HUES6 (cell line): ENCODE measurements around the gene GDF15.
"Not testable (repeated sequence)": the region's sequence is repeated elsewhere in the genome, so short reads cannot be mapped to it uniquely, and the experiment has no call there.

ENCODE experiments used
- H3K27ac ChIP-seq: 2 replicates; pipeline ENCODE4 v1.7.0; 2013; ENCODE audit warnings: low read depth, mild to moderate bottlenecking, low read length, inconsistent platforms
- H3K27me3 ChIP-seq: 2 replicates; pipeline ENCODE4 v1.6.1; 2013; ENCODE audit warnings: low read length; ENCODE audit not compliant: control insufficient read depth, insufficient read depth
- H3K36me3 ChIP-seq: 2 replicates; pipeline ENCODE4 v1.6.1; 2013; ENCODE audit warnings: low read length; ENCODE audit not compliant: control insufficient read depth, insufficient read depth
- H3K4me1 ChIP-seq: 2 replicates; pipeline ENCODE4 v1.6.1; 2013; ENCODE audit warnings: low read length; ENCODE audit not compliant: control insufficient read depth, insufficient read depth
- H3K4me3 ChIP-seq: 2 replicates; pipeline ENCODE4 v1.5.1; 2013; ENCODE audit warnings: low read depth, low read length
- H3K9ac ChIP-seq: one replicate; pipeline ENCODE4 v1.6.1; 2013; ENCODE audit warnings: mild to moderate bottlenecking, low read length
- H3K9me3 ChIP-seq: 2 replicates; pipeline ENCODE4 v1.6.1; 2013; ENCODE audit warnings: low read depth, low read length; ENCODE audit not compliant: control insufficient read depth, insufficient read depth

GDF15 gene

GRCh38 chr19:18364277-18364825 is 21.6 kb upstream of the GDF15 start:
- Histone ChIP-seq H3K9ac (peak overlapping the region; percentile 76), H3K4me1 (peaks cover 14% of the 10 kb centered on the region), H3K27ac (peak overlapping the region; percentile 91), H3K36me3 (peaks cover 16% of the 10 kb centered on the region; the same call in 1 of the 2 replicates)
- H3K4me3 ChIP-seq, H3K9me3 ChIP-seq, H3K27me3 ChIP-seq: not testable (repeated sequence)

DNA sequence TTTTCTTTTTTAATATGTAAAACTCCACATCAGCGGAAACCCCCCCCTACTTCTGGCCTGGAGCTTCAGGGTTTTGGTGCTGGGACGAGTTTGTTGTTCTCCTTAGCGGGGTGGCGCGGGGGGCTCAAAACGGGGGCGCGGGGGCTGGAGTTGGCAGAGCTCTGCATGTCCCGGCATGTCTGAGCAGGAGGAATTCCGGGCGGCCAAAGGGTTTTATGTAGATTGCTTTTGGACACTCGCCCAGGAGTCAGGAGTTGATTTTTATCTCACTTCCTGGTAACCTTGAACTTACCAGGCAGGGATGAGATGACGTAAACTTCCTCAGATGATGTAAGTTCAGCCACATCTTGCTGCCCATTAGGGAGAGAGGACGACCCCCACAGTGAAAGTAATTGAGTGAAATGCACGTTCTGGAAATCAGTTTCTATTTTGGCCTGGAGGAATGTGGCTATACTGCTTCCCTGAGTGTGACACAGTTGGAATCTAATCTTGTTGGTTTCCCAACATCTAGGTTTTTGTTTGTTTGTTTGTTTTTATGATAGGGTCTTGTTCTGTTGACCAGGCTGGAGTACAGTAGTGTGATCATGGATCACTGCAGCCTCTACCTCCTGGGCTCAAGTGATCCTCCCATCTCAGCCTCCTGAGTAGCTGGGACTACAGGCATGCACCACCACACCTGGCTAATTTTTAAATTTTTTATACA is 21.0 kb upstream of the GDF15 start:
- Histone ChIP-seq H3K36me3 (peaks cover 12% of the 10 kb centered on the region; the same call in 1 of the 2 replicates), H3K9ac (peak overlapping the region; percentile 76), H3K27ac (peak overlapping the region; percentile 91), H3K4me1 (peaks cover 15% of the 10 kb centered on the region), H3K27me3 (no peaks in the 10 kb centered on the region), H3K9me3 (no peaks in the 10 kb centered on the region), H3K4me3 (no peak overlapping the region)

- H3K4me1 ChIP-seq = peaks cover 15% of the 10 kb centered on the region
- no peaks in the 10 kb centered on the region for H3K9me3 ChIP-seq
- H3K36me3 ChIP-seq = peaks cover 11% of the 10 kb centered on the region; the same call in 1 of the 2 replicates
- no peak overlapping the region for H3K4me3 ChIP-seq
- H3K27ac ChIP-seq = 0 out of 2 replicates have a peak overlapping the region, but pooled peaks have one; percentile 91
- H3K27me3 ChIP-seq = no peaks in the 10 kb centered on the region
- H3K9ac ChIP-seq = no peak overlapping the region
These were observed 19.9 kb upstream of the GDF15 start for GRCh38 chr19:18366021-18366435.

- Histone ChIP-seq H3K4me1 (peaks cover 22% of the 10 kb centered on the region), H3K4me3 (no peak overlapping the region), H3K9me3 (no peaks in the 10 kb centered on the region), H3K27me3 (no peaks in the 10 kb centered on the region), H3K9ac (no peak overlapping the region), H3K27ac (peak overlapping the region; percentile 71; the same call in 1 of the 2 replicates), H3K36me3 (0 out of 2 replicates have a peak, but pooled peaks cover 2% of the 10 kb centered on the region)
These were observed 17.3 kb upstream of the GDF15 start for GRCh38 chr19:18368504-18369222.

DNA sequence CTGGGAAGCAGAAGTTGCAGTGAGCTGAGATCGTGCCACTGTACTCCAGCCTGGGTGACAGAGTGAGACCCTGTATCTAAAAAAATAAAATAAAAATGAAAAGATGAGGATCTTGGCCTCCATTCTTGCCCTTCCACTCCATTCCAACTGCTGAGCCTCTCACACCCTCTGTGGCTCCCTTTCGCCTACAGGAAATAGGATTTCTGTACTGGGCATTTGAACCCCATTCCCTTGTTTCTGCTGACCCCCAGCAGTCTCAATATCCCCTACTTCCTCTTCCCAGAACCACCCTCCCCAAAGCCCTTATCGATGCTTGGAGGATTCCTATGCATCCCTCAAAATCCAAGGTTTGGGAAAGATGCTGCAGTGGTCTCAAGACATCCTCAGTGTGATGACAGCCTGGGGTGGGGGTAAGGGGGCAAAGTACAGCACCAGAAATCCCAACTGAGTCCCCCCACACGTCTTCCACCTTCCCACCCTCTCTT is 12.5 kb upstream of the GDF15 start:
- H3K9me3 ChIP-seq = no peaks in the 10 kb centered on the region
- H3K4me1 ChIP-seq = peaks cover 24% of the 10 kb centered on the region
- H3K27ac ChIP-seq = peak overlapping the region; percentile 85
- no peaks in the 10 kb centered on the region for H3K36me3 ChIP-seq
- H3K4me3 ChIP-seq = no peak overlapping the region
- H3K27me3 ChIP-seq = no peaks in the 10 kb centered on the region
- H3K9ac ChIP-seq = peak overlapping the region; percentile 79

DNA sequence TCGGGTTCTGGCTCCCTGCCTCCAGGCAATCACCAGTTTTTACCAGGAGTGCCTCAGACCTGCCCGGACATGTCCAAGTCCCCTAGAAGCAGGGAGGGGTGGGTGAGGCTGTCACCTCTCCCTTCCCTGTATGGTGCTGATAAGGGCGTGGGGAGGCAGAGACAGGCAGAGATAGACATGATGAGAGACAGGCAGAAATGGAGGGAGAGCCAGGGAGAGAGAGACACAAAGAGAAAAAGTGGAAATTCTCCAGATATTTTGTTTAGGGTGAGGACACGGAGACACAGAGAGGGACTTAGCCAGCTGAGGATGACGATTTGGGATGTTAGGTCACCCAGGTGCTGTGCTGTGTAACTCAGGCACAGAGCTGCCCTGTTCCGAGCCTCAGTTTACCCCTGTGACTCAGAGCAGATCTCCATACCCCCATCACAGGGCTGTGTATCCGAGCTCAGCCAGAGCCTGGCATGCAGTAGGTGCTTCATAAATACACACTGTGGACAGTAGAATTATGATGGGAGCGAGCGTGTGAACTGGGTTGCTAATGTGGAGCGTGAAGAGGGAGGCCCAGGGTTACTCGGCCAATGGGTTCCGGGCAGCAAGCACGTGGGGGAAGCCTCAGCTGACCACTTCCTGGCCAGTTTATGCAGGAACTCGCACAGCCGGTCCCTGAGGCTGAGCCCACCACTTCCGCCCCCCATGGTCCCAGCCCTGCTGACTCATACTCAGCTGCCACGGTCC is 11.9 kb upstream of the GDF15 start:
- Histone ChIP-seq H3K4me3 (peak overlapping the region; percentile 6; the same call in 1 of the 2 replicates), H3K9me3 (no peaks in the 10 kb centered on the region), H3K4me1 (peaks cover 21% of the 10 kb centered on the region)

GRCh38 chr19:18377026-18377425 is 8.9 kb upstream of the GDF15 start:
- peaks cover 27% of the 10 kb centered on the region for H3K4me1 ChIP-seq
- H3K9ac ChIP-seq = no peak overlapping the region
- no peak overlapping the region for H3K27ac ChIP-seq
- no peak overlapping the region for H3K4me3 ChIP-seq
- no peaks in the 10 kb centered on the region for H3K27me3 ChIP-seq
- H3K36me3 ChIP-seq = no peaks in the 10 kb centered on the region
- H3K9me3 ChIP-seq = no peaks in the 10 kb centered on the region

More for the DNA sequence above, 11.9 kb upstream of the GDF15 start:
- Histone ChIP-seq H3K27me3 (no peaks in the 10 kb centered on the region), H3K9ac (peak overlapping the region; percentile 79), H3K27ac (peak overlapping the region; percentile 85), H3K36me3 (no peaks in the 10 kb centered on the region)

DNA sequence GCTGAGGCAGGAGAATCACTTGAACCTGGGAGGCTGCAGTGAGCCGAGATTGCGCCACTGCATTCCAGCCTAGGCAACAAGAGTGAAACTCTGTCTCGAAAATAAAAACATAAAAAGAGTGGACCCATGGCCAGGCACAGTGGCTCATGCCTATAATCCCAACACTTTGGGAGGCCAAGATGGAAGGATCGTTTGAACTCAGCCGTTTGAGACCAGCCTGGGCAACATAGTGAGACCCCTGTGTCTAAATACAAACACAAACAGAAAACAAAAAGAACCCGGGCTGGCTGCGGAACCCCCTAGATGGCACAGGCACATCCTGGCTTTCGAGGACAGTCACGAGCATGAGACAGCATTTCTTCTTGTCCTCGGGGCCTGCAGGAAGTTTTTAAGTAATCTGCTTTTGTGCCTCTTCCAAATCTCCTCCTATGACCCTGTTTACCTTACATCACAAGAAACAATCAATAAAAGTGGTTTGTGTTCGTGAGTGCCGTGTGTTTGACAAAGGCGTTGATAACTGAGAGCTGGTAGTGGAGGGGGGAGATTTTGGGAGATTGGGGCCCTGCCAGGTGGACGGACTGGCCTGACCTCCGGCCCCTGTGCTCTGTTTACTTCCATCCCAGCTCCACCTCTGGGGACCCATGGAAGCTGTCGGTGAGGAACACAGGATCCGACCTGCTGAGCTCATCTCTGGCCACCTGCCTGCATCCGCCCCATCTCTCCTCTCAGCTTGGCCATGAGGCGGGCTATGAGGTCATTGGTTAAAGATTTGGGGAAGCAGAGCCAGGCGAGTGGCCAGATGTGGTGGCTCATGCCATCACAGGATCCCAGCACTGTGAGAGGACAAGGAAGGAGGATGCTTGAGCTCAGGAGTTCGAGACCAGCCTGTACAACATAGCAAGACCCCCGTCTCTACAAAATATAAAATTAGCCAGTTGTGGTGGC is 5.9 kb upstream of the GDF15 start:
- H3K27me3 ChIP-seq = no peaks in the 10 kb centered on the region
- no peaks in the 10 kb centered on the region for H3K36me3 ChIP-seq
- no peak overlapping the region for H3K4me3 ChIP-seq
- no peak overlapping the region for H3K27ac ChIP-seq
- H3K9ac ChIP-seq = no peak overlapping the region
- no peaks in the 10 kb centered on the region for H3K9me3 ChIP-seq
- peaks cover 9% of the 10 kb centered on the region; the same call in 1 of the 2 replicates for H3K4me1 ChIP-seq

DNA sequence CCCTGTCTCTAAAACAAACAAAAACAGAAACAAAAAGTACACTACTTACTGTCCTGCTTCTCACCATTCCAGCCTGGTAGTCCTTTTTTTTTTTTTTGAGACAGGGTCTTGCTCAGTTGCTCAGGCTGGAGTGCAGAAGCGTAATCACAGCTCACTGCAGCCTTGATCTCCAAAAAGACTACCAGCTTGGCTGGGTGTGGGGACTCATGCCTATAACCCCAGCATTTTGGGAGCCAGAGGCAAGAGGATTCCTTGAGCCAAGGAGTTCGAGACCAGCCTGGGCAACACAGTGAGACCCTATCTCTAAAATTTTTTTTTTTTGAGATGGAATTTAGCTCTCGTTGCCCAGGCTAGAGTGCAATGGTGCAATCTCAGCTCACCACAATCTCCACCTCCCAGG is 5.1 kb upstream of the GDF15 start:
- peaks cover 15% of the 10 kb centered on the region; the same call in 1 of the 2 replicates for H3K4me1 ChIP-seq
- no peak overlapping the region for H3K9ac ChIP-seq
- no peaks in the 10 kb centered on the region for H3K27me3 ChIP-seq
- no peaks in the 10 kb centered on the region for H3K9me3 ChIP-seq
- H3K4me3 ChIP-seq = no peak overlapping the region
- no peaks in the 10 kb centered on the region for H3K36me3 ChIP-seq
- H3K27ac ChIP-seq = no peak overlapping the region

GRCh38 chr19:18383622-18384021 is 2.3 kb upstream of the GDF15 start:
- Histone ChIP-seq H3K4me1 (peaks cover 18% of the 10 kb centered on the region; the same call in 1 of the 2 replicates), H3K27me3 (peaks cover 13% of the 10 kb centered on the region)
- not testable (repeated sequence) for H3K9me3 ChIP-seq, H3K27ac ChIP-seq, H3K4me3 ChIP-seq, H3K9ac ChIP-seq, H3K36me3 ChIP-seq
